ENCODE data around the gene HARS1. TPM values are rescaled to one million over a fixed set of nuclear protein-coding genes. Genes with fewer than 3 reads are reported as not detected.

Gene HARS1
- total and polyA plus RNA-seq, 2 of the 13 experiments (the other 11 are each of a cell fraction or from before 2014, with no cell fraction given) = 36.9 to 66.2 TPM

GRCh38 chr5:140639148-140639981 is 51.8 kb downstream of the HARS1 start, which contains the start of gene TMCO6 (continued):
- TF ChIP-seq NONO (IDR thresholded peaks at IDR 0.05) (no peak), NONO (CRISPR knock-in tag; conservative IDR thresholded peaks at IDR 0.05) (peak; percentile 77; the same call in 1 of the 2 replicates), MYNN (CRISPR knock-in tag; IDR thresholded peaks at IDR 0.05; ENCODE audit: low read depth) (no peak), SNAPC2 (CRISPR knock-in tag; IDR thresholded peaks at IDR 0.05) (no peak), STAT5B (CRISPR knock-in tag; IDR thresholded peaks at IDR 0.05) (0 out of 2 replicates have a peak, but pooled peaks have one; percentile 66), CCDC6 (CRISPR knock-in tag; IDR thresholded peaks at IDR 0.05) (0 out of 2 replicates have a peak, but pooled peaks have one; percentile 58), REL (CRISPR knock-in tag; conservative IDR thresholded peaks at IDR 0.05) (no peak; the same call in 1 of the 2 replicates), ARHGAP35 (CRISPR knock-in tag; IDR thresholded peaks at IDR 0.05; ENCODE audit: borderline replicate concordance) (no peak; the same call in 1 of the 2 replicates), WIZ (CRISPR knock-in tag; IDR thresholded peaks at IDR 0.05) (0 out of 2 replicates have a peak, but pooled peaks have one; percentile 77), PPARG (CRISPR knock-in tag; conservative IDR thresholded peaks at IDR 0.05) (peak; percentile 96), ZNF7 (CRISPR knock-in tag; IDR thresholded peaks at IDR 0.05) (no peak), ZNF512B (CRISPR knock-in tag; IDR thresholded peaks at IDR 0.05; ENCODE audit: borderline replicate concordance) (peak; percentile 58; the same call in 1 of the 2 replicates), ZNF562 (CRISPR knock-in tag; IDR thresholded peaks at IDR 0.05; ENCODE audit: borderline replicate concordance) (0 out of 2 replicates have a peak, but pooled peaks have one; percentile 20), HBP1 (CRISPR knock-in tag; IDR thresholded peaks at IDR 0.05; ENCODE audit: low read depth) (peak; percentile 50; the same call in 1 of the 2 replicates), ZNF30 (CRISPR knock-in tag; IDR thresholded peaks at IDR 0.05) (no peak), ZSCAN29 (CRISPR knock-in tag; conservative IDR thresholded peaks at IDR 0.05) (peak; percentile 61; the same call in 1 of the 2 replicates), KDM5B (CRISPR knock-in tag; IDR thresholded peaks at IDR 0.05; ENCODE audit: borderline replicate concordance) (peak; percentile 82; the same call in 1 of the 2 replicates), ZNF609 (CRISPR knock-in tag; IDR thresholded peaks at IDR 0.05; ENCODE audit: borderline replicate concordance) (peak; percentile 65; the same call in 1 of the 2 replicates), ZNF383 (CRISPR knock-in tag; IDR thresholded peaks at IDR 0.05; ENCODE audit: borderline replicate concordance) (peak; percentile 97; the same call in 1 of the 2 replicates), ZMYM2 (CRISPR knock-in tag; IDR thresholded peaks at IDR 0.05) (peak; percentile 20; the same call in 1 of the 2 replicates)
